ENCODE results near the gene CCNI2. TPM values are rescaled to one million over a fixed set of nuclear protein-coding genes. Genes with fewer than 3 reads are reported as not detected.

CCNI2 gene
- total RNA-seq, 1 experiment from 2014 or later, result 1.7 TPM

DNA sequence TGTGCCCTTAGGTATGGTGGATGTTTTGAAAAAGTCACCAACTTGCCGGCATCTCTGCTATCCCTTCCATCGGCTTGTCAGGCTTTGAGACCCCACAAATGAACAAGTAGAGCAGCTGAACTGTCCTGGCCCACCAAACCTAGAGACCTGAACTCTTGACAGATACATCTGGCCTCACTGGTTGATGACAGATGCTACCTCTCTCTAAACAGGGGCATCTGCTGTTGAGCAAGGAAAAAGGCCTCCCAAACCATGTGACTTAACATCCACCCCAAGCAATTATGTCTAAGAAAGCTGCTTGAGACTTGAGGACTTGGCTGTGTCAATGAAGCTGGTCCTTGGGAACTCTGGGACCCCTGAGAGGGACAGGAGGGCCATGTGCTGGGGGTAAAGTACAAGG, 2.3 kb downstream of the CCNI2 start (continued):
- TF ChIP-seq, protein P1, sequence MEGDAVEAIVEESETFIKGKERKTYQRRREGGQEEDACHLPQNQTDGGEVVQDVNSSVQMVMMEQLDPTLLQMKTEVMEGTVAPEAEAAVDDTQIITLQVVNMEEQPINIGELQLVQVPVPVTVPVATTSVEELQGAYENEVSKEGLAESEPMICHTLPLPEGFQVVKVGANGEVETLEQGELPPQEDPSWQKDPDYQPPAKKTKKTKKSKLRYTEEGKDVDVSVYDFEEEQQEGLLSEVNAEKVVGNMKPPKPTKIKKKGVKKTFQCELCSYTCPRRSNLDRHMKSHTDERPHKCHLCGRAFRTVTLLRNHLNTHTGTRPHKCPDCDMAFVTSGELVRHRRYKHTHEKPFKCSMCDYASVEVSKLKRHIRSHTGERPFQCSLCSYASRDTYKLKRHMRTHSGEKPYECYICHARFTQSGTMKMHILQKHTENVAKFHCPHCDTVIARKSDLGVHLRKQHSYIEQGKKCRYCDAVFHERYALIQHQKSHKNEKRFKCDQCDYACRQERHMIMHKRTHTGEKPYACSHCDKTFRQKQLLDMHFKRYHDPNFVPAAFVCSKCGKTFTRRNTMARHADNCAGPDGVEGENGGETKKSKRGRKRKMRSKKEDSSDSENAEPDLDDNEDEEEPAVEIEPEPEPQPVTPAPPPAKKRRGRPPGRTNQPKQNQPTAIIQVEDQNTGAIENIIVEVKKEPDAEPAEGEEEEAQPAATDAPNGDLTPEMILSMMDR (IDR thresholded peaks at IDR 0.05), result no peak
- TF ChIP-seq GTF2I (CRISPR knock-in tag; conservative IDR thresholded peaks at IDR 0.05) (no peak), TEAD4 (CRISPR knock-in tag; IDR thresholded peaks at IDR 0.05) (no peak), SOX15 (CRISPR knock-in tag; IDR thresholded peaks at IDR 0.05) (no peak), MXD4 (CRISPR knock-in tag; IDR thresholded peaks at IDR 0.05; ENCODE audit: borderline replicate concordance) (no peak)
- TF ChIP-seq, protein P2, sequence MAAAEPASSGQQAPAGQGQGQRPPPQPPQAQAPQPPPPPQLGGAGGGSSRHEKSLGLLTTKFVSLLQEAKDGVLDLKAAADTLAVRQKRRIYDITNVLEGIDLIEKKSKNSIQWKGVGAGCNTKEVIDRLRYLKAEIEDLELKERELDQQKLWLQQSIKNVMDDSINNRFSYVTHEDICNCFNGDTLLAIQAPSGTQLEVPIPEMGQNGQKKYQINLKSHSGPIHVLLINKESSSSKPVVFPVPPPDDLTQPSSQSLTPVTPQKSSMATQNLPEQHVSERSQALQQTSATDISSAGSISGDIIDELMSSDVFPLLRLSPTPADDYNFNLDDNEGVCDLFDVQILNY (CRISPR knock-in tag; IDR thresholded peaks at IDR 0.05), result no peak
- TF ChIP-seq, protein P3, sequence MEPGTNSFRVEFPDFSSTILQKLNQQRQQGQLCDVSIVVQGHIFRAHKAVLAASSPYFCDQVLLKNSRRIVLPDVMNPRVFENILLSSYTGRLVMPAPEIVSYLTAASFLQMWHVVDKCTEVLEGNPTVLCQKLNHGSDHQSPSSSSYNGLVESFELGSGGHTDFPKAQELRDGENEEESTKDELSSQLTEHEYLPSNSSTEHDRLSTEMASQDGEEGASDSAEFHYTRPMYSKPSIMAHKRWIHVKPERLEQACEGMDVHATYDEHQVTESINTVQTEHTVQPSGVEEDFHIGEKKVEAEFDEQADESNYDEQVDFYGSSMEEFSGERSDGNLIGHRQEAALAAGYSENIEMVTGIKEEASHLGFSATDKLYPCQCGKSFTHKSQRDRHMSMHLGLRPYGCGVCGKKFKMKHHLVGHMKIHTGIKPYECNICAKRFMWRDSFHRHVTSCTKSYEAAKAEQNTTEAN (CRISPR knock-in tag; IDR thresholded peaks at IDR 0.05), result no peak

DNA sequence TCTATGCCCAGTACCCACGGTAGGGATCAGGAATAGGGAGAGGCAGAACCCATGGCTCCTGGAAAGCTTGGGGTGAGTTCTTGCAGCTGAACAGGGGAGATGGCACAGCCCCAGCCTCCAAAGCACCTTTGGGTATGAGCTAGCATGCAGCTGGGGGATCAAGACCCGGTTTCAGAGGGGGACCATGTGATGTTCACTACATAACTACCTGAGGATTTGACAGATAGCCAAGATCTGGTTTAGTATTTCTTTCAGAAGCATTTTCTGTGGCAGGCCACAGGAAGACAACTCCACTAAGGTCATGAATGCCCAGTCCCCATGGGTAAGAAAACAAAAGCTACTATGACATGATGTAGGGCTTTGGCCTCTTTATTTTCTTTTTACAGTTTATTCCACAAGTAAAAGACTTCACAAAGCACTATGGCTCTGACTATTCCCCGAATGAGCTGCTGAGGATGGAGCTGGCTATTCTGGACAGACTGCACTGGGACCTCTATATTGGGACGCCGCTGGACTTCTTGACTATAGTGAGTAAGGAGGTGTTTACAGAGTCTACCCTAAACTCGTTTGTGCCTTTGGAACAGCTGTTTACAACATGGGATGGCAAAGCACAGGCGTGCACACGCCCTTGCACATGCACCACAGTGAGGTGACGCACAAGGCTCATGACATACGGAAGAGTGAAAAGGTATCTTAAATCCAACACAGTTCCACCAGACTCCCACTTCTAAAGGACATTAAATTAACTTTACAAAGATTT, 3.4 kb downstream of the CCNI2 start:
- Mint-ChIP-seq H3K27ac (no peak overlapping the region), H3K4me1 (peaks cover 19% of the 10 kb centered on the region), H3K9me3 (no peaks in the 10 kb centered on the region), H3K4me3 (no peak overlapping the region), H3K27me3 (ENCODE audit: low read depth) (peaks cover 45% of the 10 kb centered on the region), H3K36me3 (no peaks in the 10 kb centered on the region)
- no peak for DNase-seq (ENCODE audit: low spot score)
- CTCF ChIA-PET, result interaction anchor here (0.7 to 2.5 kb wide), 2 partner anchors 57 to 69 kb away, joined by 3 to 8 read pairs; no protein-coding TSS in a partner anchor
- ATAC-seq, result no peak
- POLR2A ChIA-PET, result interaction anchor here (1.3 kb wide), 1 partner anchor 63 kb away, joined by 3 read pairs; the partner anchor contains the start of gene SOWAHA
- TF ChIP-seq ZNF232 (CRISPR knock-in tag; IDR thresholded peaks at IDR 0.05) (no peak), PRRX2 (CRISPR knock-in tag; IDR thresholded peaks at IDR 0.05) (no peak), FOXP1 (CRISPR knock-in tag; IDR thresholded peaks at IDR 0.05; ENCODE audit: borderline replicate concordance) (no peak), SMAD3 (CRISPR knock-in tag; IDR thresholded peaks at IDR 0.05; ENCODE audit: borderline replicate concordance) (no peak), ZNF219 (CRISPR knock-in tag; IDR thresholded peaks at IDR 0.05; ENCODE audit: borderline replicate concordance) (no peak), TEAD4 (CRISPR knock-in tag; IDR thresholded peaks at IDR 0.05) (no peak), ZNF423 (CRISPR knock-in tag; IDR thresholded peaks at IDR 0.05) (no peak)
- TF ChIP-seq, protein P4, sequence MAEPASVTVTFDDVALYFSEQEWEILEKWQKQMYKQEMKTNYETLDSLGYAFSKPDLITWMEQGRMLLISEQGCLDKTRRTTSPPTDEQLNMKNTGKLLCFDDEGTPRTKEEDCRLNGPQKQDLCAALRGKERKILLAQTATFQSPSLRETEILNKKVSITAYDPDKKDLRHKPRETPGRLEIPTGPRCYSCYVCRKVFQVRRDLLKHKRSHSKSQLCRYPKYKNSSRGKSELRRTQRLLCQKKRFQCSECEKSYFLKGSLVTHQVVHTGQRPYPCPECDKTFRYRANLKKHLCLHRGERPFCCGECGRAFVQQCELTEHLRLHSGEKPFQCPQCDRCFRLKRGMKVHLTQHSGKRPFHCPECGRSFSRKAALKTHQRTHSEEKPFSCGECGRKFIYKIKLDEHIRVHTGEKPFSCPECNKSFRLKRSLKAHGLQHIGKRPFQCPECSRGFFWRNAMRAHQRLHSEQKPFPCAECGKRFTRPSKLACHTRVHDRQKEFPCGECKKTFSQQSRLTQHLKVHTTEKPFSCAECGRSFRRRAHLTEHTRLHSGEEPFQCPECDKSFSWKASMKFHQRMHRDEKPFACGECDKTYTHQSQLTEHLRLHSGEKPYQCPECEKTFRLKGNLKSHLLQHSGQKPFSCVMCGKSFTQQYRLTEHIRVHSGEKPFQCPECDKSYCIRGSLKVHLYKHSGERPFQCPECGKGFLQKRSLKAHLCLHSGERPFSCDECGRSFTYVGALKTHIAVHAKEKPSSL (CRISPR knock-in tag; conservative IDR thresholded peaks at IDR 0.05), result no peak
- TF ChIP-seq, protein P5, sequence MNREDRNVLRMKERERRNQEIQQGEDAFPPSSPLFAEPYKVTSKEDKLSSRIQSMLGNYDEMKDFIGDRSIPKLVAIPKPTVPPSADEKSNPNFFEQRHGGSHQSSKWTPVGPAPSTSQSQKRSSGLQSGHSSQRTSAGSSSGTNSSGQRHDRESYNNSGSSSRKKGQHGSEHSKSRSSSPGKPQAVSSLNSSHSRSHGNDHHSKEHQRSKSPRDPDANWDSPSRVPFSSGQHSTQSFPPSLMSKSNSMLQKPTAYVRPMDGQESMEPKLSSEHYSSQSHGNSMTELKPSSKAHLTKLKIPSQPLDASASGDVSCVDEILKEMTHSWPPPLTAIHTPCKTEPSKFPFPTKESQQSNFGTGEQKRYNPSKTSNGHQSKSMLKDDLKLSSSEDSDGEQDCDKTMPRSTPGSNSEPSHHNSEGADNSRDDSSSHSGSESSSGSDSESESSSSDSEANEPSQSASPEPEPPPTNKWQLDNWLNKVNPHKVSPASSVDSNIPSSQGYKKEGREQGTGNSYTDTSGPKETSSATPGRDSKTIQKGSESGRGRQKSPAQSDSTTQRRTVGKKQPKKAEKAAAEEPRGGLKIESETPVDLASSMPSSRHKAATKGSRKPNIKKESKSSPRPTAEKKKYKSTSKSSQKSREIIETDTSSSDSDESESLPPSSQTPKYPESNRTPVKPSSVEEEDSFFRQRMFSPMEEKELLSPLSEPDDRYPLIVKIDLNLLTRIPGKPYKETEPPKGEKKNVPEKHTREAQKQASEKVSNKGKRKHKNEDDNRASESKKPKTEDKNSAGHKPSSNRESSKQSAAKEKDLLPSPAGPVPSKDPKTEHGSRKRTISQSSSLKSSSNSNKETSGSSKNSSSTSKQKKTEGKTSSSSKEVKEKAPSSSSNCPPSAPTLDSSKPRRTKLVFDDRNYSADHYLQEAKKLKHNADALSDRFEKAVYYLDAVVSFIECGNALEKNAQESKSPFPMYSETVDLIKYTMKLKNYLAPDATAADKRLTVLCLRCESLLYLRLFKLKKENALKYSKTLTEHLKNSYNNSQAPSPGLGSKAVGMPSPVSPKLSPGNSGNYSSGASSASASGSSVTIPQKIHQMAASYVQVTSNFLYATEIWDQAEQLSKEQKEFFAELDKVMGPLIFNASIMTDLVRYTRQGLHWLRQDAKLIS (CRISPR knock-in tag; IDR thresholded peaks at IDR 0.05; ENCODE audit: borderline replicate concordance), result no peak
- TF ChIP-seq, protein P6, sequence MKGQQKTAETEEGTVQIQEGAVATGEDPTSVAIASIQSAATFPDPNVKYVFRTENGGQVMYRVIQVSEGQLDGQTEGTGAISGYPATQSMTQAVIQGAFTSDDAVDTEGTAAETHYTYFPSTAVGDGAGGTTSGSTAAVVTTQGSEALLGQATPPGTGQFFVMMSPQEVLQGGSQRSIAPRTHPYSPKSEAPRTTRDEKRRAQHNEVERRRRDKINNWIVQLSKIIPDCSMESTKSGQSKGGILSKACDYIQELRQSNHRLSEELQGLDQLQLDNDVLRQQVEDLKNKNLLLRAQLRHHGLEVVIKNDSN (CRISPR knock-in tag; IDR thresholded peaks at IDR 0.05), result no peak
- TF ChIP-seq, protein P7, sequence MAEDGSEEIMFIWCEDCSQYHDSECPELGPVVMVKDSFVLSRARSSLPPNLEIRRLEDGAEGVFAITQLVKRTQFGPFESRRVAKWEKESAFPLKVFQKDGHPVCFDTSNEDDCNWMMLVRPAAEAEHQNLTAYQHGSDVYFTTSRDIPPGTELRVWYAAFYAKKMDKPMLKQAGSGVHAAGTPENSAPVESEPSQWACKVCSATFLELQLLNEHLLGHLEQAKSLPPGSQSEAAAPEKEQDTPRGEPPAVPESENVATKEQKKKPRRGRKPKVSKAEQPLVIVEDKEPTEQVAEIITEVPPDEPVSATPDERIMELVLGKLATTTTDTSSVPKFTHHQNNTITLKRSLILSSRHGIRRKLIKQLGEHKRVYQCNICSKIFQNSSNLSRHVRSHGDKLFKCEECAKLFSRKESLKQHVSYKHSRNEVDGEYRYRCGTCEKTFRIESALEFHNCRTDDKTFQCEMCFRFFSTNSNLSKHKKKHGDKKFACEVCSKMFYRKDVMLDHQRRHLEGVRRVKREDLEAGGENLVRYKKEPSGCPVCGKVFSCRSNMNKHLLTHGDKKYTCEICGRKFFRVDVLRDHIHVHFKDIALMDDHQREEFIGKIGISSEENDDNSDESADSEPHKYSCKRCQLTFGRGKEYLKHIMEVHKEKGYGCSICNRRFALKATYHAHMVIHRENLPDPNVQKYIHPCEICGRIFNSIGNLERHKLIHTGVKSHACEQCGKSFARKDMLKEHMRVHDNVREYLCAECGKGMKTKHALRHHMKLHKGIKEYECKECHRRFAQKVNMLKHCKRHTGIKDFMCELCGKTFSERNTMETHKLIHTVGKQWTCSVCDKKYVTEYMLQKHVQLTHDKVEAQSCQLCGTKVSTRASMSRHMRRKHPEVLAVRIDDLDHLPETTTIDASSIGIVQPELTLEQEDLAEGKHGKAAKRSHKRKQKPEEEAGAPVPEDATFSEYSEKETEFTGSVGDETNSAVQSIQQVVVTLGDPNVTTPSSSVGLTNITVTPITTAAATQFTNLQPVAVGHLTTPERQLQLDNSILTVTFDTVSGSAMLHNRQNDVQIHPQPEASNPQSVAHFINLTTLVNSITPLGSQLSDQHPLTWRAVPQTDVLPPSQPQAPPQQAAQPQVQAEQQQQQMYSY (CRISPR knock-in tag; IDR thresholded peaks at IDR 0.05), result no peak
- TF ChIP-seq, protein P8, sequence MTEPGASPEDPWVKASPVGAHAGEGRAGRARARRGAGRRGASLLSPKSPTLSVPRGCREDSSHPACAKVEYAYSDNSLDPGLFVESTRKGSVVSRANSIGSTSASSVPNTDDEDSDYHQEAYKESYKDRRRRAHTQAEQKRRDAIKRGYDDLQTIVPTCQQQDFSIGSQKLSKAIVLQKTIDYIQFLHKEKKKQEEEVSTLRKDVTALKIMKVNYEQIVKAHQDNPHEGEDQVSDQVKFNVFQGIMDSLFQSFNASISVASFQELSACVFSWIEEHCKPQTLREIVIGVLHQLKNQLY (CRISPR knock-in tag; IDR thresholded peaks at IDR 0.05), result no peak

All from WTC11 (cell line).